T-helper 22 cell (primary cell): ENCODE measurements around the gene TRPM7.

Experiments used
- DNase-seq: peaks from one replicate; pipeline ENCODE4 v3.0.0-alpha.2; 2020; ENCODE audit warnings: low read depth

The TRPM7 gene

DNA sequence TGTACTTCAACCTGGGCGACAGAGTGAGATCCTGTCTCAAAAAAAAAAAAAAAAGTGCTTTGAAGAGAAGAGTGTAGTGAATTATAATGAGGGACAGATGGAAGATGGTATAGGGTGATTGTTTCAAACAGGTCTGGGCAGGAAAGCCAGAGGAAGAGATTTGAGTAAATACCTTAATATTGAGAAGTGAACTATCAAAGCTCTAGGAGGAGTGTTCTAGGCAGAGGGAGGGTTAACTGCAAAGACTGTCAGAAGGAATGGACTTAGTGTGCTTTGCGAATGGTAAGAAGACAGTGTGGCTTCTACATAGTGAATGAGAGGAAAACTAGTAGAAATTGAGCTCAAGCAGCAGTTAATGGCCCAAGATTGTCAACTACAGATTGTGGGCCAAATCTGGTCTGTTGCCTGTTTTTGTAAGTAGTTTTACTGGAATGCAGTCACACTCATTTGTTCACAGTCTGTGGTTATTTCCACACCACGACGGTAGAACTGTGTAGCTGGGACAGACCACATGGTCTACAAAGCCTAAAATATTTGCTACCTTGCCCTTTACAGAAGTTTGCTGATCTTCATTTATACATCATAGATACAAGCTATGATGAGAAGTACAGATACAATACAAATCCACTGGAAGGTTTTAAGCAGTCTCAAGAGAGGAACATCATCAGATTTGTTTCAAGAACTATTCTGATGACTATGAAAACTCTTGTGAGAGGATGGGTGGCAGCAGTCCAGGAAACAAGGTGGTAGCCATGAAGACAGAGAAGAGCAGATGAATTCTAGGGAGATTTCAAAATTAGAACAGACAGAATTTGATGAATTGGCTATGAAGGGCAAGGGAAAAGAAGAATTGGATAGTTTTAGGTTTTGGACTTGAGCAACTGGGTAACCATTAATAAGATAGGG is 123.6 kb downstream of the TRPM7 start:
- DNase-seq, result no peak

DNA sequence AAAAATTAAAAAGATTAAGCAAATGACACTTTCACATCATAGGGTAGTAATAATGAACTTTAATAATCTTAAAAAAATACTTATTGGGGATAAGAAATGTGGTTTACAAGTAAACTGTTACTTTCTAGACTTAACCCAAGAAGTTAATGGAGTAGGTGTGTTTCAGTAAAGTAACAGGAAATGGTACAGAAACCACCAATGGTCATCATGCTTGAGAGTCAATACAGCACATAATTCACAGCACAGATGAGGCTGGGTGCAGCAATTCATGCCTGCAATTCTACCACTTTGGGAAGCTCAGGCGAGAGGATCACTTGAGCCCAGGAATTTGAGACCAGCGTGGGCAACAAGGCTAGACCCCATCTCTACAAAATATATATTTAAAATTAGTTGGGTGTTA is 128.6 kb downstream of the TRPM7 start:
- DNase-seq, result no peak

DNA sequence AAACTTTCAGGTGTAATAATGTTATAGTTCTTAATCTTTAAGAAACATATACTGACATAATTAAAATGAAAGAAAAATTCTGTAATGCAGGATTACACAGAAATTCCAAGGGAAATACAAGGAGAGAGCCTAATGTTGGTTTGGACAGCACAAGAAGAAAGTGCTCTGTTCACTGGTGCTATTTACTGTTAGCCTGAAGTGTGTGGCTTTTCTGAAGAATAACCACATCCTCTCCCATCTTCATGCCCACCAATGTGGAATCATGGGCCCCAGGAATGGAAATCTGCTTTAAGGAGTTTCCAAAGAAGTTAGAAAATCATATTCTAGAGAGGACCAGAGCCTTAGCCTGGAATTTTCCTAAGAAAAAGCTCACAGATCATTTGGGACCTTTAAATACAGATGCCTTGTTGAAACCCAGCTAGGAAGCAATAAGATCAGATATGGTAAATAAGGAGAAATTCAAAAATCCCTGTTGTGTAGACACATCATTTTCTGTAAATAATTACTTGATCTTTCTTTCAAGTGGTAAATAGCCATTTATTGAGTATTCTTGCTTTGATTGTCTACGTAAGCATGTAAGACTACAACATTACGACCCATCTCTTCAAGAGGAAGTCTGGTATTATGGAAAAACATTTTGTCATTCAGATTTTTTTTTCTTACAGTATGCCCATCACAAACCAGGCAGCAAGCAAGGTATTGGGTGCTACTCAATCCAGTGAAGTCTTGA is 129.8 kb downstream of the TRPM7 start:
- DNase-seq, result no peak

DNA sequence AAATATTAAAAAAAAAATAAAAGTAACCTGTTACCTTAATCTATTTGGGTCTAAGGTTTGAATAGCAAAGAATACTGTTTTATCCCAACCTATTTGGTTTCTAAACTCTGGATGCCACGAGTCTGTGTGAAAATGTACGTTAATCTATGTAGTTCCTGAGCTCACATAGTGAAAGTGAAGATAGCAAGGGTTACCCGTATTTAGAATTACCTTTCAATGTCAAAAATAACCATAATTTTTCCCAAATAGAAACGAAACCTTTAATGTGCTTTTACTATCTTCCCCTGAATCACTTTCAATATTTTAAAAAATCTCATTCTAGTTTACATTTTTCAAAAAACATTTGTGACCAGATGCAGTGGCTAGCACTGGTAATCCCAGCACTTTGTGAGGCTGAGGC is 134.4 kb downstream of the TRPM7 start:
- DNase-seq, result no peak

DNA sequence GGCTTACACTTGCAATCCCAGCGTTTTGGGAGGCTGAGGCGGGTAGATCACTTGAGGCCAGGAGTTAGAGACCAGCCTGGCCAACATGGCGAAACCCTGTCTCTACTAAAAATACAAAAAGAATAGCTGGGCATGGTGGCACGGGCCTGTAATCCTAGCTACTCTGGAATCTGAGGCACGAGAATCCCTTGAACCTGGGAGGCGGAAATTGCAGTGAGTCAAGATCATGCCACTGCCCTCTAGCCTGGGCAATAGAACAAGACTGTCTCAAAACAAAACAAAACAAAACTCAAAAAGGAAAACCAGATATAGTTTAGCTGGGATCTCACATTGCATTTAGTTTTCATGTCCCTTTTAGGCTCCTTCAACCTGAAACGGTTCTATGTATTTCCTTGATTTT is 137.3 kb downstream of the TRPM7 start:
- DNase-seq, result no peak

DNA sequence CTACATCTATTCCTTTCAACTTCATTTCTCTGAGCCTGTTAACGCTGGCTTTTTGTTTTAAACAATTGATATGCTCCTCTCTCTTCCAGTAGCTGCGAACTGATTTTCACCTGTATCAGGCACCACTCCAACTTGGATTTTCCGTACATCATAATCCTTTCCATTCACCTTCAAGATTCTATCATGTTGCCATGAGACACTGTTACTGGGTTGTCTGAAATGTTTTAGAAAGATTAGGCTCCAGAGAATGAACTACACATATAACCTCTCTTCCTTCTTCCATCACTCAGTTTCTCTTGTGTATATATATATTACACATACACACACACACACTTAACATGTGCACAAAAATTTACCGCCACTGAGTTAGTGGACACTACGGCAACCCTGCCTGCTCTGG is 140.0 kb downstream of the TRPM7 start, which contains the start of gene USP50:
Gene USP50, minus strand, starts transcription at position 101 of the 400 bp plus-strand sequence. CDS start 141 bp downstream, outside the sequence.
- no peak for DNase-seq

DNA sequence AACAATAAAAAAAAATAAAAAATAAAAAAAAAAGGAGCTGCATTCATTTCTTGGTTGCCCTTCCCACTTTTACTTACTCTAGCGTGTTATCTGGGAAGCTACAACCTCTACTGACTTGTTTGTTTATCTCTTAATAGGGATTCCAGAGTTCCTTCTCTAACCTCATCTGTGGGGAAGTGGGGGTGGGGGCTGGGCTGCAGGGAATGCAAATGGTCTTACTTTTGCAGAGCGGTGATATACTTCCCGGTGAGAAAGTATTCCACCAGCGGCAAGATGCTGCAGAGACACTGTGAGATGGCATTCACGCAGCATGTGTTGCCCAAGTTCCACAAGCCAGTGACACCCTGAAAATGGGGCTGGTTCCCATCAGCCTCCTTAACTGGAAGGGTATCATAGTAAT is 142.2 kb downstream of the TRPM7 start:
- DNase-seq, result no peak

DNA sequence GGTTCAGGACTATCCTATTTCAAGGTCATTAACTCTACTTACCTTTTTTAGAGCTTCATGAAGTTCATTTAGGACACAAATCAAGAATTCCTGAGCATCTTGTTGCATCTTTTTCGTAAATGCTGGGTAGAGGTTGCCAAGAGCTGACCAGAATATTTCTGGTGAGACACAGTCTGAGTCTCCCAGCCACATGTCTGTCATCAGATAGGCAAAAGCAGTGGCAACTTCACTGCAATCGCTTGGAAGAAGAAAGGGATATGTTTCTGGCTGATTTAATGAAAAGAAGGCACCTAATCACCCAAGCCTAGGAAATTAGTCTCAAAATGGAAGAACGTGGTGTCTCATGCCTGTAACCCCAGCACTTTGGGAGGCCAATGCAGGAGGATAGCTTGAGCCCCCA is 143.0 kb downstream of the TRPM7 start:
- DNase-seq, result no peak

DNA sequence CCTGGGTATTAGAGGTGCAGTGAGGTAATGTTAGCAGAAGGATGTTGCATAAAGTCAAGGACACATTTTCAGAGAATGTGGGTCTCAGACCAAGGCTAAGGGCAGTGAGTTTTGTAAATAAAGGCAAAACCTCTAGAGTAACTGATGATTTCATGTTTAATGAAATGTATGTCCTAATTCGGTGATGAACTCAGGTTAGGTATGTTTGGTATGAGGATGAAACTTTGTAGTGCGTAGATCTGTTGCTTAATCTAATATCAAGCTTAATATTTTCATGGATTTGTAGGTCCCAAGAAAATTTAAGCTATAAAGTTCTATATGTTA is 143.7 kb downstream of the TRPM7 start:
- DNase-seq, result no peak

DNA sequence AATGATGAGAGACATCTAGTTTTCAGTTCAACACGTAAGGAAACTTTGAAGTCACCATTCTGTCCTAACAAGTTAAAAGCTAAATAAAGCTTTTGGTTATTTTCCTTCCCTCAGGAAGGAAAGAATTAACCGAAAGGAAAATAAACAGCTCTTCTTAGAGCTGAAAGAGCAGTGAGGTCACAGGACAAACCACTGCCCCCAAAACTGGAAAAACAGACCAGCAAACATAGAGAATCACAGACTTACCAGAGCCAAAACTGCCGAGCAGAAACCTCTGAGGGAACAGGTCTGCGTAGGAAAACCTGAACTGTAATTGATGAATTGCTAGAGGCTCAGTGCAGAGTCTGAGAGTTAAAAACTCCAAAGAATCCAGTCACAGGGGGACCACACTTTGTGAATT is 154.8 kb downstream of the TRPM7 start:
- no peak for DNase-seq

DNA sequence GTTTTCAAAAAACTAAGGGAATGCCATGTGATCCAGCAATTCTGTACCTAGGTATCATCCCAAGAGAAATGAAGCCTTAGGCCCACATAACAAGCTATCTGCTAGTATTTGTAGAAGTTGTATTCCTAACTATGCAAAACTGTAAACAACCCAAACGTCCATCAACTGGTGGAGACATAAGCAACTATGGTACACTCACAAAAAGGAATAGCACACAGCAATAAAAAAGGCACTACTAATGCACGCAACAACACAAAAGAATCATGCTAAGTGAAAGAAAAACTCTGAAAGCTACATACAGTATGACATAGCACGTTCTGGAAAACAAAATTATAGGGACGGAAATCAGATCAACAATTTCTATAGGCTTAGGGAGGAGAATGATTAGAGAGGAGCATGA is 155.4 kb downstream of the TRPM7 start:
- DNase-seq, result no peak

DNA sequence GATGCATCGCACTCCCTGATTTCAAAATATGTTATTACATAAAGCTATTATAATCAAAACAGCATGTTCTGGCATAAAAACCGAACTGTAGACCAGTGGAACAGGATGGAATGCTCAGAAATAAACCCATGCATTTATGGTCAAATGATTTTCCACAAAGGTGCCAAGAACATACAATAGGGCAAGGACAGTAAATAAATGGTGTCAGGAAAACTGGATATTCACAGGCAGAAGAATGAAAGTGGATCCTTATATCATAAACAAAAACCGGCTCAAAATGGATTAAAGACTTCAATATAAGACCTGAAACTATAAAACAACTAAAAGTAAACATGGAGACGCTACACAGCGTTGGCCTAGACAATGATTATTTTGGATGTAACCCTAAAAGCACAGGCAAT is 162.7 kb downstream of the TRPM7 start:
- DNase-seq, result no peak

DNA sequence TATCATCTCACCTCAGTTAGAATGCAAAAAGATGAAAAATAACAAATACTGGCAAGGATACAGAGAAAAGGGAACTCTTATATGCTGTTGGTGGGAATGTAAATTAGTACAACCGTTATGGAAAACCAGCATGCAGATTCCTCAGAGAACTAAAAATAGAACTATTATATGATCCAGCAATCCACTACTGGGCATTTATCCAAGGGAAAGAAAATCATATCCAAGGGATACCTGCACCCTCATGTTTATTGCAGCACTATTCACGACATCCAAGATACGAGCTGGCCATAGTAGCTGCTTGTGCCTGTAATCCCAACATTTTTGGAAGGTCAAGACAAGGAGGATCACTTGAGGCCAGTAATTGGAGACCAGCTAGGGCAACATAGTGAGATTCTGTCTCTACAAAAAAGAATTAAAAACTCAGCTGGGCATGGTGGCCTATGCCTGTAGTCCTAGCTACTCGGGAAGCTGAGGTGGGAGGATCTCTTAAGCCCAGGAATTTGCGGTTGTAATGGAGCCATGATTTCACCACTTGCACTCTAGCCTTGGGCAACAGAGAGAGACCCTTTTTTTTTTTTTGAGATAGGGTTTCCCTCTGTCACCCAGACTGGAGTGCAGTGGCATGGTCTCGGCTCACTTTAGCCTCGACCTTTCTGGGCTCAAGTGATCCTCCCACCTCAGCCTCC is 166.7 kb downstream of the TRPM7 start:
- DNase-seq, result no peak

DNA sequence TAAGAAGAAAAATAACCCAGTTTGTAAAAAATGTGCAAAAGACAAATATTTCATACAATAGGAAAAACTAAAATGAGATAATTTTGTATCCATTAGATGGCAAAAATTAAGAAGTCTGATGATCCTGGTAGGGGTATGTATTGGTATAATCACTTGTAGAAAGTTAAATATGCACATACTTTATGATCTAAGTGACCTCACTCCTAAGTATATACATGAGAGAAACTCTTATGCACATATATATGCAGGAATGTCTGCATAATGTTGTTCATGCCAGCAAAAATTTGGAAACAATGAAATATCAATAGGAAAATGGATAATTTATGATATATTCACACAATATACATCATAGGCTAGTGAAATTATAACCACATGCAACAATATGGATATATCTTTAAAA is 173.6 kb downstream of the TRPM7 start:
- no peak for DNase-seq
